GM10847 (cell line): ENCODE data around the gene CALN1.

Experiments used
- POLR2A ChIP-seq: IDR thresholded peaks from 2 replicates; pipeline ENCODE4 v1.6.1; 2011; ENCODE audit not compliant: insufficient read length; ENCODE audit errors: extremely low read depth

The CALN1 gene

GRCh38 chr7:71996141-71996540 lies 416.0 kb downstream of the CALN1 start:
- no peak for TF ChIP-seq POLR2A

DNA sequence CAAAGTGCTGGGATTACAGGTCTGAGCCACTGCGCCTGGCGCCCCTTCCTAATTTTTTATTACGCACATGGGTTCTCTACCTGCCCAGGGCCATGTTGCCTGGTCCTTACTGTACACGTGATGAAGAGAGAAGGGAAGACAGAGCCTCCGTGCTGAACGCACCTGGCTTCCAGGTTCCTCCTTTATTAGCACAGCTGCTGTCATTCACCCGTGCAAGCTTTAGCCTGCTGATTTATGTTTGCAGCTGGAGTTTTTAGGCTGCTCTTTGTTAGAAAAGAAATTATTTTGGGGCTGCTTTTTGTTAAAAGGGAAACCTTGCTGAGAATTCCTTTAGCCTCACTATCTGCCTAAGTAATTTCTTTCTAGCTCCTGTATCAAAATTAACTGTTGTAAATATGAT lies 417.0 kb downstream of the CALN1 start:
- TF ChIP-seq POLR2A: no peak

DNA sequence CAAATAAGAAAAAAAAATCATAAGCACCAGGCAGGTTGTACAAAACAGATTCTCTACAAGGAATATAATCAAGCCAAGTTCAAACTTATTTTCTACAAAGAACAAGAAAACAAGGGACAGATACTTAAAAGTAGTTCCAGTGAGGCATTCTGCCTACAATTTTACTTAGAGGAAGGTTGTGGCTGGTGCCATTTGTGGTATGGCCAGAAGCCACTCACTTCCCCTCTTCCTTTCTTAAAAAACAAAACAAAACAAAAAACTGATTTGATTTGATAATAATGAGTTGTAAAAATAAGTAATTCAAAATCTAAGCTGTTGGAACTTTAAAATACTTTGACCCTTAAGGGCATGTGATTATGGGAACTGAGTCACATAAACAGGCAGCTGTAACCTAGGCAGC lies 420.6 kb downstream of the CALN1 start:
- TF ChIP-seq POLR2A: no peak

DNA sequence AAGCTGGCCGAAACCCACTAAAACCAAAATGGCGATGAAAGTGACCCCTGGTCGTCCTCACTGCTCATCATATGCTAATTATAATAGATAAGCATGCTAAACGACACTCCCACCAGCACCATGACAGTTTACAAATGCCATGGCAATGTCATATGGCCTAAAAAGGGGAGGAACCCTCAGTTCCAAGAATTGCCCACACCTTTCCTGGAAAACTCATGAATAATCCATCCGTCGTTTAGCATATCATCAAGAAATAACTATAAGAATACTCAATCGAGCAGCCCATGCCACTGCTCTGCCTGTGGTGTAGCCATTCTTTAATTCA lies 422.0 kb downstream of the CALN1 start:
- TF ChIP-seq POLR2A: no peak

- TF ChIP-seq POLR2A: no peak
These were observed 423.9 kb downstream of the CALN1 start for GRCh38 chr7:71988201-71988600.

DNA sequence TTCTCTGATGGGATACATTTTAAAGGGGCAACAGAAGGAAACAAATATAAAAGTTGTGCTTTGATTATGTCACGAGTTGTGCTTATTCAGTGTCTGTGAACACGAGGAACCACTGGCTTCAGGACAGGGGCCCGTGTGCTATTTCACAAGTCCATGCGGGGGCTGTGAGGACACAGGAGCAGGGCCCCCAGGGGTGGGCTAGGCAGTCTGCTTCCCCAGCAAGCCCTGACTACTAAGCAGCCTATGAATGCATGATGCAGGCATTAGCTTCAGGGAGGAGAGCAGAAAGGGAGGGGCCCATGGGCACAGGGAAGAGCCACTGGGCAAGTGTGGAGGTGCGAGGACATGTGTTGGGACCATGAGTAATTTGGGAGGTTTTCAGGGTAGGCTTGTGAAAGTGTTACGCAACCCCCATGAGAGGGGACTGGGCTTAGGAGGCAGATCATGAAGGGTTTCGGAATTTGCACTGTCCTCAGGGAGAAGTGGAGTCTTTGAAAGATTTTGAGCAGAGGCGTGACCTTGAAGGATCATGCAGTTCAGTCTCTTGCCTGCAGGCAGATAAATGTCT lies 424.9 kb downstream of the CALN1 start:
- no peak for TF ChIP-seq POLR2A

DNA sequence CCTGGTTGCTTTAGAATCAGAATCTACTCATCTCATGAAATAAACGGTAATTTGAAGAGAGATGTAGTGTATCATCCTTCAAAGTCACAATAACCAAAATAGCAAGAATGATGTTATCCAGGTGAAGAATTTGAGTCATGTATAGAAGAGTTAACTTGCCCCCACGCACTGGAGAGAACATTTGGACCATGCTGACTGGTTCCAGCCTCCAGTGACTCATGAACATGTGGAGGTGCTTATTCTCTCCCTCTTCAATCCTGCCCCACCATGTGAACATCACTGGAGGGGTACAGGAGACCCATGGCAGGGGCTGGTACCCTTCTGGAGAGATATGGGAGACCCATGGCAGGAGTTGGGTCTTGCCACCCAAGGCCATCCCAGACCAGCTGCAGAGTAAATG lies 427.8 kb downstream of the CALN1 start:
- no peak for TF ChIP-seq POLR2A

DNA sequence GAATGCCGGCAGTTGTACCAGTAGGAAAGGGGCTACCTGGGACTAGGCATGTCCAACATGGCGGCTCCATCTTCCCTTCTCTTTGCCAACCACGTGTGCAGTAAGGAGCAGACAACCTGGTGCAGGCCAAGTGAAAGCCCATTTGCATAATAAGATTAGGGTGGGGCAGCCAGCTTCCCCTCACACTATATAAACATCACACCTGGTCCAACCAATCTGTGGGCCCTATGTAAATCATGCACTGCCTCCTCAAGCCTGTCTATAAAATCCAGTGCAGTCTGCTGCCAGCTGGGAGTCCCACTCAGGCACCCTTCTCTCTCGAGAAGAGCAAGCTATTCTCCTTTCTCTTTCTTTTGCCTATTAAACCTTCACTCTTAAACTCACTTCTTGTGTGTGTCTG lies 429.3 kb downstream of the CALN1 start:
- TF ChIP-seq POLR2A: no peak

DNA sequence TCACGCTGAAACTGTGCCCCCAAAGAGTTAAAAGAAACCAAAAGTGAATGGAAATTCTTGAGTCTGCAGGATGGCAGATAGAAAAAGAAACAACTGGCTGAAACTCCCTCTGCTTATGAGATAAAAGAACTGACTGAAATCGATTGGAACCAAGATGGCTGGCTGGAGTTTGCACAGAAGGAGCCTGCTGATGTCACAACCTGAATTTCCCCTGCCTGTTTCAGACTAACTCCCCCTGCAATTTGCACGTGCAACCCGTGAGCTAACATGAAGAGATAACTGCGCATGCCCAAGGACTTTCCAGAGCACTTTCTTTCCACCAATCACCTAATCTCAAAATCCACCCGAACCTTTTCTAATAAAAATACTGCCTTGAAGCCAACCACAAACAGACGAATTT lies 435.5 kb downstream of the CALN1 start:
- TF ChIP-seq POLR2A: no peak

- TF ChIP-seq POLR2A: no peak
These were observed 437.5 kb downstream of the CALN1 start for GRCh38 chr7:71974611-71975010.

DNA sequence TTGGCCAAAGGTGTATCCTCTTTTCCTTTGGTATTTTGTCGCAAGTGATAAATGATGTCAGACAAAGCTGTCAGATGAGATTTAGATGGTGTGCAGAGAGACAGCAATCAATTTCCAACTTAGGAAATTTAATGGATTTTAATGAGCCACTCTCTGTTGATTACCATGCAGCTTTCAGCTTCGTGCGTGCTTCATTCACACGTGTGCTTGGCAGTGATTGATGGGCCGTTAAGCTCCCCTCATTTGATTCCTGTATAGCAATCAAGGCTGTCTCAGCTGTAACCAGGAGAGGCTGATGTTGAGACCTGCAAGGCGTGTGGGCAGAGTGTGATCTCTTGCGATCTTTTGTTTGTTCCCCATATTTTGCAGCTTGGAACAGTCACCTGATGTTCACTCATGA lies 439.6 kb downstream of the CALN1 start:
- TF ChIP-seq POLR2A: no peak

- TF ChIP-seq POLR2A: no peak
These were observed 441.4 kb downstream of the CALN1 start for GRCh38 chr7:71970725-71971124.

- TF ChIP-seq POLR2A: no peak
These were observed 449.5 kb downstream of the CALN1 start for GRCh38 chr7:71962636-71963035.

DNA sequence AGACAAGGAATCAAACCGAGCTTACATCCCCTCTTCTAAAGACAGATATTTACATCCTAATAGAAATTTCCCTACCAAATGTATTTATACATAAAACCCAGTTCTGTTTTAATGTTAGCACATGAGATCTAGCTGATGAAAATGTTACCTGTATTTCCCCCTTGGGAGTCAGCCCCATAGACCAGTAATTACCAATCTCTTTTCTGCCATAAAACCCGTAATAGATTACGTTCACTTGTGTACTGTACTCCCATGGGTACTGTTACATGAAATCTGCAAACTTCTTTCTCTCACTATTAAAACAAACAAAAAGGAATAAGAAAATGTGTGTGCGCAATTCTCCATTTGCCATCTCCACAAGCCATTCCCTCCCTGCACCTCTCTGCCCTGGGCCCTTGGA lies 450.9 kb downstream of the CALN1 start:
- TF ChIP-seq POLR2A: no peak

GRCh38 chr7:71942115-71942514 lies 470.0 kb downstream of the CALN1 start:
- TF ChIP-seq POLR2A: no peak

GRCh38 chr7:71937840-71938371 lies 474.2 kb downstream of the CALN1 start:
- TF ChIP-seq POLR2A: no peak

DNA sequence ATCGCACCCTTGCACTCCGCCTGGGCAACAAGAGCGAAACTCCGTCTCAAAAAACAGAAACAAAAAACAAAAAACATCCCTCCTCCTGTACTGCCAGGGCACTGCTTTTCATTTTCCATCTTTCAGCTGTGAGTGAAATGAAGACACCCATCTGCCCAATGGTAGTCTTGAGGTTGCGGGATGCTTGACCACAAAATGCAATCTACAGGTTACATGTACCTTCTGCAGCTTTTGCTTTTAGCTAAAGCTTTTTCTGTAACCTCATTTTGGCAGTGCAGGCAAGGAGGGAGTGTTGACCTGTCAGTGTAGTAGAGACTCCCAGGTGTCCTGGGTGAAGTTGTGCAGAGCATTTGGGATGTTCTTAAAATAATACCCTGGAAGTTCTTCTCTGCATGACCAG lies 476.5 kb downstream of the CALN1 start:
- TF ChIP-seq POLR2A: no peak

- no peak for TF ChIP-seq POLR2A
These were observed 478.7 kb downstream of the CALN1 start for GRCh38 chr7:71933426-71933825.

DNA sequence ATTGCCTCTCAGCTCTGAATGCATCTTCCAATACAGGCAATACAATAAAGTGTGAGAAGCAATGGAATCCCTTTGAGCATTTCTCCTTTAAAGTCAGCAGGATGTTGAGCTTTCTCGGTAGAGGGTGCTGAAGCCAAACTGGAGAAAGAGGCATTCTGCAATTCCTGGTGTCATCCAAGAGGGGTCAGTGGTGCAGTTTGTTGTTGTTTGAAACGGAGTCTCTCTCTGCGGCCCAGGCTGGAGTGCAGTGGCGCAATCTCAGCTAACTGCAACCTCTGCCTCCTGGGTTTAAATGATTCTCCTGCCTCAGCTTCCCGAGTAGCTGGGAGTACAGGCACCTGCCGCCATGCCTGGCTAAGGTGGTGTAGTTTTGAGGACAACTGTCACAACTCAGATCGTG lies 486.5 kb downstream of the CALN1 start:
- no peak for TF ChIP-seq POLR2A

DNA sequence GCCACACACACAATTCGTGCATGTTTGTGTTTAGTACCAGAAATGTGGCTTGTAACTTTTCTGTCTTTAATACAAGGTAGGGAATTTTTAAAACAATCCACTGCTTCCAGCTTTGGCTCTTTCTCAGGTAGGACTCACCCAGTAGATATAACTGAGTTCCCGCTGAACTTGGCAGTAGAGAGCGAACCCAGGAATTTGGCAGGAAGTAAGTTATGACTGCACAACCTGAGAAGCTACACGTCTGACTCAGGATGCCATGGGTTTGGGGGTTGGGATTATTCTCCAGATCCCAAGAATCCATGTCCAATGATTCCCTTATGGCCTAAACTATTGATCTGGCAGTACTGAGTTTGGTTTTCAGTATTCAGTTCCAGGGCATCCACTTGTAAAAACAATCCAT lies 499.7 kb downstream of the CALN1 start:
- TF ChIP-seq POLR2A: no peak
